HL-60 (cell line): ENCODE data around the gene CLDN8.

ENCODE experiments used
- CTCF ChIP-seq: IDR thresholded peaks from one replicate; pipeline ENCODE4 v1.5.1; 2011; ENCODE audit warnings: low read length, control low read depth, inconsistent platforms; ENCODE audit not compliant: insufficient read depth
- POLR2AphosphoS5 ChIP-seq: IDR thresholded peaks from 2 replicates; pipeline ENCODE4 v1.6.1; 2012; ENCODE audit warnings: low read depth
- REST ChIP-seq: IDR thresholded peaks from 2 replicates; pipeline ENCODE4 v1.6.1; 2012; ENCODE audit warnings: low read depth; ENCODE audit not compliant: insufficient replicate concordance
- SPI1 ChIP-seq: IDR thresholded peaks from 2 replicates; pipeline ENCODE4 v1.6.1; 2012; ENCODE audit warnings: low read depth, mild to moderate bottlenecking, borderline replicate concordance

- TF ChIP-seq CTCF = no peak
- no peak for TF ChIP-seq REST
- no peak for TF ChIP-seq POLR2AphosphoS5
- TF ChIP-seq SPI1 = no peak
Measured at GRCh38 chr21:30234050-30234449, 18.2 kb upstream of the CLDN8 start.
